Muscle layer of colon (tissue), 2 donors: Measurements from ENCODE around the gene SMARCAL1.

Source experiments
- H3K27ac ChIP-seq: one replicate; pipeline ENCODE4 v1.7.0; 2013; ENCODE audit warnings: low read depth, mild to moderate bottlenecking, low read length, moderate library complexity
- H3K27me3 ChIP-seq, 2 donors: one replicate each; pipeline ENCODE4 v1.7.0; 2013; ENCODE audit warnings: low read length in 2 of 2, mild to moderate bottlenecking in 2 of 2; ENCODE audit not compliant: insufficient read depth in 2 of 2, control insufficient read depth in 1 of 2
- H3K36me3 ChIP-seq: one replicate; pipeline ENCODE4 v1.7.0; 2013; ENCODE audit warnings: mild to moderate bottlenecking, low read length; ENCODE audit not compliant: insufficient read depth
- H3K4me1 ChIP-seq: one replicate; pipeline ENCODE4 v1.7.0; 2013; ENCODE audit warnings: mild to moderate bottlenecking, low read length; ENCODE audit not compliant: insufficient read depth
- H3K4me3 ChIP-seq, 2 donors: one replicate each; pipeline ENCODE4 v1.7.0; 2013; ENCODE audit warnings: low read length in 2 of 2, low read depth in 1 of 2, mild to moderate bottlenecking in 1 of 2, moderate library complexity in 1 of 2
- H3K9ac ChIP-seq: one replicate; pipeline ENCODE4 v1.7.0; 2013; ENCODE audit warnings: low read length
- H3K9me3 ChIP-seq: one replicate; pipeline ENCODE4 v1.7.0; 2013; ENCODE audit warnings: mild to moderate bottlenecking, low read length
- donor health status: abdominal sarcoma.
- donor health status: Adenocarcinoma of cecum.

Gene SMARCAL1

GRCh38 chr2:216412022-216412999 is at the start of gene SMARCAL1:
TSS of gene SMARCAL1 (plus strand) at chr2:216412484. CDS start at chr2:216414705, 2,221 bp downstream.
- Histone ChIP-seq H3K27ac (peak within 1 kb of the TSS; percentile 64), H3K9ac (peak within 1 kb of the TSS; percentile 55)

GRCh38 chr2:216362730-216363129 is 49.6 kb upstream of the SMARCAL1 start:
- Histone ChIP-seq H3K4me1 (no peaks in the 10 kb centered on the region), H3K9me3 (no peaks in the 10 kb centered on the region), H3K4me3 (no peak overlapping the region), H3K27ac (no peak overlapping the region), H3K27me3 (peaks cover 0 to 7% of the 10 kb centered on the region in 2 donors), H3K36me3 (no peaks in the 10 kb centered on the region), H3K9ac (no peak overlapping the region)

More at GRCh38 chr2:216412022-216412999, at the start of gene SMARCAL1:
- peaks cover 9% of the 10 kb centered on the region for H3K4me1 ChIP-seq
- H3K36me3 ChIP-seq, result peaks cover 16% of the 10 kb centered on the region
- H3K27me3 ChIP-seq, result no peaks in the 10 kb centered on the region
- H3K4me3 ChIP-seq, result peak within 1 kb of the TSS; percentile 35 to 81
- H3K9me3 ChIP-seq, result no peaks in the 10 kb centered on the region

- Histone ChIP-seq H3K4me3 (no peak overlapping the region), H3K27ac (no peak overlapping the region), H3K9ac (no peak overlapping the region), H3K9me3 (no peaks in the 10 kb centered on the region), H3K27me3 (peaks cover 0 to 7% of the 10 kb centered on the region in 2 donors), H3K36me3 (no peaks in the 10 kb centered on the region), H3K4me1 (no peaks in the 10 kb centered on the region)
Observed at GRCh38 chr2:216363221-216363620, 49.1 kb upstream of the SMARCAL1 start.

DNA sequence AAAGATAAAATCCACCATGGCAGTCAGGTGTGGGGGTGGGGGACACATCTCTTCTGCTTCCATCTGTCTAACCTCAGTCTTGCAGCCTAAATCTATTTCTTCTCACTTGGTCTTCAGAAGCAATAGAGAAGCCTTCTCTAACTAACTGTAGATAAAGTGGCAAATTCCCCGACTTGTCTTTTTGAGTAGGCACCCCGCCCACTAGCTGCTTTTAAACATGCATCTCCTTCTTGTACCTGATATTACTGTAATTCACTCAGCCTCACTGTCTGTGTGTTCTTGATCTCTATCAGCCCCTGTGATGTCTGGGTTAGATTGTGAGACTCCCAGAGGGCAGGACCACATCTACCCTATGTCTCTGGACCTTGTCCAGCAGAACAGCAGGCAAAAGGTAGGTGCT is 46.8 kb upstream of the SMARCAL1 start:
- Histone ChIP-seq H3K27ac (no peak overlapping the region), H3K9ac (no peak overlapping the region), H3K4me1 (no peaks in the 10 kb centered on the region), H3K4me3 (no peak overlapping the region), H3K9me3 (no peaks in the 10 kb centered on the region), H3K36me3 (no peaks in the 10 kb centered on the region), H3K27me3 (peaks cover 5 to 16% of the 10 kb centered on the region in 2 donors)

- Histone ChIP-seq H3K9me3 (no peaks in the 10 kb centered on the region), H3K27ac (no peak overlapping the region), H3K27me3 (peaks cover 12 to 30% of the 10 kb centered on the region in 2 donors), H3K36me3 (no peaks in the 10 kb centered on the region), H3K4me3 (no peak overlapping the region), H3K9ac (no peak overlapping the region), H3K4me1 (no peaks in the 10 kb centered on the region)
Observed at GRCh38 chr2:216366777-216367471, 45.4 kb upstream of the SMARCAL1 start.

DNA sequence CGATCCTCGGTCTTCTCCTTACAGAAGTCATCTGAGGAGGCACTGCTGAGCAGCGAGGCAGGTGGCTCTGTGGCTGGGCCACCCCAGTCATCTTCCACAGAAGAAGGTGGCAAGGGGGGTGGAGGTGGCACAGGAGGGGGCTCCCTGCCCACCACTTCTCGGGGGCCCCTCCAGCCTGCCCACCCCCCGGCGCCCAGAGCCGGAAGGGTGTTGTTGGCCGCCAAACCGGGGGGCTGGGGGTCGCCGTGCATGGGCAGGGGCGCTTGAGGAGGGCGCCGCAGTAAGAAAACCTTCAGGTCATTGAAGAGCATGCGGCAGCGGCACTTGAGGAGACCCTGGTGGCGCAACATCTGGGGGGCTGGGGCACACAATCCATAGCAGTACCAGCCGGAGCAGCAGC is 42.5 kb upstream of the SMARCAL1 start:
- Histone ChIP-seq H3K36me3 (no peaks in the 10 kb centered on the region), H3K27me3 (peaks cover 12 to 30% of the 10 kb centered on the region in 2 donors), H3K4me3 (no peak overlapping the region), H3K27ac (no peak overlapping the region), H3K4me1 (no peaks in the 10 kb centered on the region), H3K9me3 (no peaks in the 10 kb centered on the region), H3K9ac (no peak overlapping the region)

- H3K9me3 ChIP-seq, result no peaks in the 10 kb centered on the region
- H3K4me3 ChIP-seq, result no peak overlapping the region
- peaks cover 12 to 30% of the 10 kb centered on the region in 2 donors for H3K27me3 ChIP-seq
- no peak overlapping the region for H3K27ac ChIP-seq
- no peak overlapping the region for H3K9ac ChIP-seq
- no peaks in the 10 kb centered on the region for H3K4me1 ChIP-seq
- H3K36me3 ChIP-seq, result no peaks in the 10 kb centered on the region
Observed at GRCh38 chr2:216370961-216371712, 41.1 kb upstream of the SMARCAL1 start.

- H3K4me1 ChIP-seq, result no peaks in the 10 kb centered on the region
- H3K27me3 ChIP-seq, result peaks cover 12 to 30% of the 10 kb centered on the region in 2 donors
Observed at GRCh38 chr2:216371721-216372702, 40.3 kb upstream of the SMARCAL1 start, which contains the start of gene MARCHF4. TSS of gene MARCHF4 (minus strand) at chr2:216372483. CDS start at chr2:216370260, 2,223 bp downstream.

DNA sequence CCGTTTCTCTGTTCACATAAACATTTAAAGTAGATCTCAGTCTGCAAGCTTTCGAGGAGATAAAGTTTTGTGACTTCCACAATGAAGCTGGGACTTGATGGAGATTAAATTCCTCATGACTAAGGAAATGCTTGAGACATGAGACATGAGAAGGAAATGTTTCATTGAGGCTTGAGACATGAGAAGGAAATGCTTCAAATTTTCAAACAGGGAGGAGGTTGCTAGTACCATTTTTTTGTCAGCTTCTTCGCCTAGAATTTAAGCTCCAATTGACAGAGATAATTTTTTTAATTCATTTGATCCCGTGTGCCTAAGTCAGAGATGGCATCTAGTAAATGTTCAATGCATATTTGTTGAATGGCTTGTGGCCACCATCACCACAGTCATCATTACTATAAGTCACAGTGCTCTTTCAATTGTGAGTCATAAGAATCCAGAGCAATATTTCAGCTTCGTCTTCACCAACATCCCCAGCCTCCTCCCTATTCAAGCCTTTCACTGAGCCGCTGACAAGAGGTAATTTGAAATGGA is 39.5 kb upstream of the SMARCAL1 start:
- no peak overlapping the region for H3K9ac ChIP-seq
- H3K27me3 ChIP-seq, result peaks cover 12 to 30% of the 10 kb centered on the region in 2 donors

More at GRCh38 chr2:216371721-216372702, 40.3 kb upstream of the SMARCAL1 start, which contains the start of gene MARCHF4:
- Histone ChIP-seq H3K9ac (no peak within 1 kb of the TSS), H3K36me3 (no peaks in the 10 kb centered on the region), H3K9me3 (no peaks in the 10 kb centered on the region), H3K4me3 (no peak within 1 kb of the TSS), H3K27ac (no peak within 1 kb of the TSS)

DNA sequence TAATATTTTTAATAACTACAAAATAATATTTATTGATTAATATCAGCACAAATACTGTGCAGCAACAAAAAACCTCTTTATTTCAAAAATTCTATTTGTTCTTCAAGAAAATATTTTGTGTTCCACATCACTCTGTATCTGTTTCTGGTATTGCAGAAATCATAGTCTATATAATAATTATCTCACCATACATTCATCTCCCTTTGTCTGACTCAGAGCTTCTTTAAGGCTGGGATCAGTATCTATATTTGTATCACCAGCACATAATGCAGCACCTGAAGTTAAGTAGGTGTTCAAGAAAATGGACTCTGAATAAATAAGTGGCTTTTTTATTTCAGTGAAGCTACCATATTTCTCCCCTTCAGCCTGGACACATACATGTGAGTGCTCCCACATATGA is 38.4 kb upstream of the SMARCAL1 start:
- Histone ChIP-seq H3K9ac (no peak overlapping the region), H3K4me1 (no peaks in the 10 kb centered on the region), H3K9me3 (no peaks in the 10 kb centered on the region), H3K27me3 (peaks cover 12 to 26% of the 10 kb centered on the region in 2 donors), H3K4me3 (no peak overlapping the region), H3K36me3 (no peaks in the 10 kb centered on the region), H3K27ac (no peak overlapping the region)

More for the DNA sequence above, 39.5 kb upstream of the SMARCAL1 start:
- Histone ChIP-seq H3K27ac (no peak overlapping the region), H3K4me3 (no peak overlapping the region), H3K9me3 (no peaks in the 10 kb centered on the region), H3K4me1 (no peaks in the 10 kb centered on the region), H3K36me3 (no peaks in the 10 kb centered on the region)
